ENCODE measurements around the gene NSD2. TPM values are rescaled to one million over a fixed set of nuclear protein-coding genes. Genes with fewer than 3 reads are reported as not detected.

Gene NSD2
- total RNA-seq (ENCODE audit: low replicate concordance) = 50.3 and 84.7 TPM in 2 replicates

- peak; percentile 81 for DNase-seq (ENCODE audit: low read depth)
- H3K4me3 ChIP-seq (ENCODE audit: low read depth, low read length) = peak within 1 kb of the TSS; percentile 77
- TF ChIP-seq, protein P1, sequence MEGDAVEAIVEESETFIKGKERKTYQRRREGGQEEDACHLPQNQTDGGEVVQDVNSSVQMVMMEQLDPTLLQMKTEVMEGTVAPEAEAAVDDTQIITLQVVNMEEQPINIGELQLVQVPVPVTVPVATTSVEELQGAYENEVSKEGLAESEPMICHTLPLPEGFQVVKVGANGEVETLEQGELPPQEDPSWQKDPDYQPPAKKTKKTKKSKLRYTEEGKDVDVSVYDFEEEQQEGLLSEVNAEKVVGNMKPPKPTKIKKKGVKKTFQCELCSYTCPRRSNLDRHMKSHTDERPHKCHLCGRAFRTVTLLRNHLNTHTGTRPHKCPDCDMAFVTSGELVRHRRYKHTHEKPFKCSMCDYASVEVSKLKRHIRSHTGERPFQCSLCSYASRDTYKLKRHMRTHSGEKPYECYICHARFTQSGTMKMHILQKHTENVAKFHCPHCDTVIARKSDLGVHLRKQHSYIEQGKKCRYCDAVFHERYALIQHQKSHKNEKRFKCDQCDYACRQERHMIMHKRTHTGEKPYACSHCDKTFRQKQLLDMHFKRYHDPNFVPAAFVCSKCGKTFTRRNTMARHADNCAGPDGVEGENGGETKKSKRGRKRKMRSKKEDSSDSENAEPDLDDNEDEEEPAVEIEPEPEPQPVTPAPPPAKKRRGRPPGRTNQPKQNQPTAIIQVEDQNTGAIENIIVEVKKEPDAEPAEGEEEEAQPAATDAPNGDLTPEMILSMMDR (IDR thresholded peaks at IDR 0.05; ENCODE audit: insufficient read depth, low read length) = no peak
Observed at GRCh38 chr4:1870578-1871443, at the start of gene NSD2. NSD2 (plus strand) TSS chr4:1871393; CDS start chr4:1900655, 29,262 bp downstream.

DNA sequence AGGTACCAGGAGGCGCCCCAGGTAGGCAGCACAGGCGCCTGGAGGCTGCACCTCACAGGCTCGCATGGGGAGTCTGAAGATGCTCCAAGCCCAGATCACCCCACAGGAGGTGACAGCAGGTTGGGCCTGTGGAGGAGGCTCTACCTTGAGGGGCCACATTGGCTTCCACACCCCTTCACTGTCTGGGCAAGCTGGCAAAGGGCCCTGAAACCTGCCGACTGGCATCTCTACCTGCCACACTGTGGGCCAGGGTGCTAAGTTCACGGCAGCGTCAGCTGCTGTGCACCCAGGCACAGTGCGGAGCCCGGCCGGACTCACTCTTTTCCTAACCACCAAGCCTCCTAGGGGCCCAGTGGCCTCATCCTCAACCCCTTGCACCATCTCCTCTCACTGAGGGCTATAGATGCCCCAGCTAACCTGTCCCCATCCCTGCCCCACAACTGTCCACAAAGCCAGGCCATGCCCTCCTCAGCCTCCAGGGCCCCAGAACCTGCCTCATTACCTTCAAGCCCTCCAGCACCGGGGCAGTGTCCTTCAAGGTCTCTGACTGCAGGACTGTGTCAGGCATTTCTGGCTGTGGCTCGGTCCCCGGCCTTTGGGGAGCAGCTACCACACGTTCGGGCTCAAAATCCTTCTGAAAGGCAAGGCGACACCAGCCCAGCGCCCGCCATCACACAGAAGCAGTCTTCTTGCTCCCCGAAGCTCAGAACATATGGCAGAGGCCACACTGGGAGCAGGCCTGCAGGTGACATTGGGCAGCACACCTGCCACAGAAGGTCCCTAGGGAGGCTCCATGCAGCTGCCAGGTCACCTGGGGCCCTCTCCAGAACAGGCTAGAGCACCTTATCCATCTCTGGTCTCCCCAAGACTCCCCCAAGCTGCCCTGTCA lies 49.3 kb upstream of the NSD2 start:
- DNase-seq (ENCODE audit: low read depth) = no peak

GRCh38 chr4:1822568-1823544 lies 48.3 kb upstream of the NSD2 start:
- DNase-seq (ENCODE audit: low read depth) = no peak
- TF ChIP-seq, protein P1 (IDR thresholded peaks at IDR 0.05; ENCODE audit: insufficient read depth, low read length) = no peak
- no peak overlapping the region for H3K4me3 ChIP-seq (ENCODE audit: low read depth, low read length)

More for the DNA sequence above, 49.3 kb upstream of the NSD2 start:
- H3K4me3 ChIP-seq (ENCODE audit: low read depth, low read length) = no peak overlapping the region
- TF ChIP-seq, protein P1 (IDR thresholded peaks at IDR 0.05; ENCODE audit: insufficient read depth, low read length) = no peak

DNA sequence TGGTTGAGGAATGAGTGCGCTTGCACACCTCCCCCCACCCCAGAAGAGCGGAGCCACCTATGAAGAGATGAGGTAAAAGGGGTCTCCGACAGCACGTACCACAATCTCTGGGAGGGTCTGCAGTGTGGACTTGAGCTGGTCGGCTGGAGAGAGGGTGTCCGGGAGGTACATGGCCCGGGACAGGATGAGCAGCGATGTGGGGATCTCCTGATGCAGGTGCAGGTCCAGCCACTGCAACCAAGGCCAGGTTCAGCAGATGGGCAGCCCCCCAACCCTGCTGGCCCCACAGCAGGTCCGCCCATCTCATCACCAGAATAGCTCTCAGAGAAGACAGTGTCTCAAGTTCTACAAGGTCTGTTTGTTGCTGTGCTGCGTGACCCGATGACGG lies 47.7 kb upstream of the NSD2 start:
- no peak for DNase-seq (ENCODE audit: low read depth)
- H3K4me3 ChIP-seq (ENCODE audit: low read depth, low read length) = no peak overlapping the region
- TF ChIP-seq, protein P1 (IDR thresholded peaks at IDR 0.05; ENCODE audit: insufficient read depth, low read length) = no peak

DNA sequence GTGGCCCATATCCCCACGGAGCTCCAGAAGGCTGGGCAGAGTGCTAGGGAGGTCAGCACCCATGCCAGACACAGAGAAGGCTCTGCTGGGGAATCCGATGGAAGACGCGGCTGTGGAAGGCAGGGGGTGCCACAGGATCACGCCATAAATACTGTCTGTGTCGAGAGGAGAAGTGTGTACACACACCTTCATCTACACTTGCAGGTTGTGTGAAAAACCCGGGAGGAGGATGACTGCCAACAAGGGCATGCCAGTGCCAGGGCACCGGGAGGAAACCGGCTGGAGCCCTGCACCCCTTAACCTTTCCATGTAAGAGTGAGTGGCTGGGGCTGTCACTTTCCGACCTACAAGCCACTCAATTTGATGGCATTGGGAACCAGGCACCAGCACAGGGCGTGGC lies 46.4 kb upstream of the NSD2 start:
- TF ChIP-seq, protein P1 (IDR thresholded peaks at IDR 0.05; ENCODE audit: insufficient read depth, low read length) = no peak

DNA sequence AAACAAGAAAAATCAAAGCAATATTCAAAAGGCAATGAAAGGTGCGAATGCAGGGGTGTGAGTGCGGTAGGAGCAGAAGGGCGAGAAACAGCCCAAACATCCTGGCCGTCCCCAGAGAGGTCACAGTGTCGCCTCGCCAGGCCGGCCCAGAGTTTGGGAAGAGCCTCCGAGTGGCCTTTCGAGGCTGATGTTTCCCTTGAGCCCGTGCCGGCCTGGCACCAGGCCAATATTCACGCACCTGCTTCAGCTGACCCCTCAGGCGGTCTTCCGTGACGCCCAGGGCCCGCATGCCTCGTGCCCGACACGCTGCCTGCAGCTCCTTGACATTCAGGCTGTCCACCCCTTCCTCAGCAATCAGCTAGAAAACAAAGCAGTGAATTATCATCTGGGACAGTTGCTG lies 45.9 kb upstream of the NSD2 start:
- no peak for DNase-seq (ENCODE audit: low read depth)
- TF ChIP-seq, protein P1 (IDR thresholded peaks at IDR 0.05; ENCODE audit: insufficient read depth, low read length) = no peak

More for the DNA sequence above, 46.4 kb upstream of the NSD2 start:
- no peak overlapping the region for H3K4me3 ChIP-seq (ENCODE audit: low read depth, low read length)
- DNase-seq (ENCODE audit: low read depth) = no peak

More for the DNA sequence above, 45.9 kb upstream of the NSD2 start:
- no peak overlapping the region for H3K4me3 ChIP-seq (ENCODE audit: low read depth, low read length)

Data from fibroblast of the aortic adventitia (primary cell).